Upper lobe of left lung (tissue), 6 donors: ENCODE measurements around the gene ADAMTS4. TPM values are rescaled to one million over a fixed set of nuclear protein-coding genes. Genes with fewer than 3 reads are reported as not detected.
A peak's percentile ranks its signal among the peaks of the same experiment; 100 is the strongest.

Source experiments
- ATAC-seq, 2 donors: fragments of 200-7000 bp; cut with Tn5 transposase; one replicate each; pipeline ENCODE4 v1.9.1; 2022; ENCODE audit warnings: mild to moderate bottlenecking in 2 of 2, moderate library complexity in 2 of 2; ENCODE audit not compliant: low FRiP score in 2 of 2
- DNase-seq, 2 donors: peaks; one replicate each; pipeline ENCODE4 v3.0.0-alpha.2; 2019 to 2020
- H3K27ac ChIP-seq, 4 donors: fragments of 200-600 bp; sonication (generic); one replicate each; pipeline ENCODE4 v1.5.1; 2016 to 2019
- H3K27me3 ChIP-seq, 4 donors: fragments of 200-600 bp; sonication (generic); one replicate each; pipeline ENCODE4 v1.5.1; 2017 to 2019
- H3K36me3 ChIP-seq, 4 donors: fragments of 200-600 bp; sonication (generic); one replicate each; pipeline ENCODE4 v1.5.1; 2016 to 2019
- H3K4me1 ChIP-seq, 4 donors: fragments of 200-600 bp; sonication (generic); one replicate each; pipeline ENCODE4 v1.5.1; 2018 to 2019
- H3K4me3 ChIP-seq, 4 donors: fragments of 200-600 bp; sonication (generic); one replicate each; pipeline ENCODE4 v1.5.1; 2017 to 2019; ENCODE audit warnings: mild to moderate bottlenecking in 2 of 4, moderate library complexity in 1 of 4
- H3K9me3 ChIP-seq, 4 donors: fragments of 200-600 bp; sonication (generic); one replicate each; pipeline ENCODE4 v1.5.1; 2018 to 2019
- EP300 ChIP-seq, 4 donors: sonication (generic); formaldehyde crosslinking; IDR thresholded peaks; one replicate each; pipeline ENCODE4 v1.5.1; 2017; ENCODE audit warnings: antibody characterized with exemption in 4 of 4, control low read depth in 2 of 4
- POLR2A ChIP-seq, 4 donors: fragments of 450-650 bp; IDR thresholded peaks; one replicate each; pipeline ENCODE4 v1.5.1; 2016 to 2017; ENCODE audit warnings: antibody characterized with exemption in 4 of 4, mild to moderate bottlenecking in 2 of 4
- POLR2AphosphoS5 ChIP-seq, 2 donors: sonication (generic); formaldehyde crosslinking; IDR thresholded peaks; one replicate each; pipeline ENCODE4 v1.5.1; 2017; ENCODE audit warnings: antibody characterized with exemption in 2 of 2
- WGBS, 2 donors: methylation state at CpG; one replicate each; pipeline ENCODE4 v1.1.5; 2017 to 2018; 5-methylcytosine and 5-hydroxymethylcytosine counted together
- total RNA-seq, 6 donors: library from RNA; depleted of rRNA in 4 of 6; stranded (reverse); fragments of >200 nt in 4 of 6; gene quantifications; one replicate each; pipeline versions ENCODE4 v1.1.0 to v1.2.1, GENCODE V29; 2016 to 2021
- TF ChIP-seq, protein P1 (sequence below), 6 experiments: fragments of 450-650 bp in 4 of 6; fragments of 200-600 bp in 2 of 6; sonication (generic) in 2 of 6; IDR thresholded peaks; one replicate each; pipeline ENCODE4 v1.5.1; 2016 to 2019; ENCODE audit warnings: antibody characterized with exemption in 6 of 6
- donor health status: DM: no; HTN: no; CAD: no; lungs with moderate emphysema.
- donor health status: DM: no; HTN: yes; CAD: no; lungs with severe emphysema.

The ADAMTS4 gene
- total RNA-seq, 6 donors from 2014 or later = 0.91 to 18.6 (median 3.0) TPM

DNA sequence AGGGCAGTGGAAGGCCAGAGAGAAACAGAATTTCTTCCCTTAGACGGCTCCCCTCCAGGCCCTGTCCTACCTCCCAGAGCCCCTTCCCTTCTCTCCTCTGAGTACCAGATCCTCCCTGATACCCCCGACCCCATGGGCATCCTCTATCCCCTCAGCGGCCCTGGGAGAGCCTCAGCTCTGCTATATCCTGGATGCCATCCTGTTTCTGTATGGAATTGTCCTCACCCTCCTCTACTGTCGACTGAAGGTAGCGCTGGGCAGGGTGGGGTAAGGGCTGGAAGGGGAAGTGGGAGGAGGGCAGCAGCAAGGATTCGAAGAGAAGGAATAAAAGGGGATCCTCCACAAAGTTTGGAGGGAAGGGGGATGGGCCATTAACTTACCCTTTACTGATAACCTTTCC lies 19.0 kb upstream of the ADAMTS4 start:
- Histone ChIP-seq H3K27ac (peak overlapping the region; percentile 88 to 95 (median 92)), H3K4me3 (peak overlapping the region in 3 of 4 donors; percentile 14 to 50 (median 25)), H3K36me3 (peaks cover 11 to 25% (median 19%) of the 10 kb centered on the region in 4 donors), H3K4me1 (peaks cover 5 to 13% (median 6%) of the 10 kb centered on the region in 4 donors), H3K27me3 (no peaks in the 10 kb centered on the region), H3K9me3 (no peaks in the 10 kb centered on the region)
- TF ChIP-seq POLR2A (IDR thresholded peaks at IDR 0.05) = peak in 1 of 4 donors; percentile 16
- TF ChIP-seq POLR2AphosphoS5 (IDR thresholded peaks at IDR 0.05) = no peak
- TF ChIP-seq, protein P1, sequence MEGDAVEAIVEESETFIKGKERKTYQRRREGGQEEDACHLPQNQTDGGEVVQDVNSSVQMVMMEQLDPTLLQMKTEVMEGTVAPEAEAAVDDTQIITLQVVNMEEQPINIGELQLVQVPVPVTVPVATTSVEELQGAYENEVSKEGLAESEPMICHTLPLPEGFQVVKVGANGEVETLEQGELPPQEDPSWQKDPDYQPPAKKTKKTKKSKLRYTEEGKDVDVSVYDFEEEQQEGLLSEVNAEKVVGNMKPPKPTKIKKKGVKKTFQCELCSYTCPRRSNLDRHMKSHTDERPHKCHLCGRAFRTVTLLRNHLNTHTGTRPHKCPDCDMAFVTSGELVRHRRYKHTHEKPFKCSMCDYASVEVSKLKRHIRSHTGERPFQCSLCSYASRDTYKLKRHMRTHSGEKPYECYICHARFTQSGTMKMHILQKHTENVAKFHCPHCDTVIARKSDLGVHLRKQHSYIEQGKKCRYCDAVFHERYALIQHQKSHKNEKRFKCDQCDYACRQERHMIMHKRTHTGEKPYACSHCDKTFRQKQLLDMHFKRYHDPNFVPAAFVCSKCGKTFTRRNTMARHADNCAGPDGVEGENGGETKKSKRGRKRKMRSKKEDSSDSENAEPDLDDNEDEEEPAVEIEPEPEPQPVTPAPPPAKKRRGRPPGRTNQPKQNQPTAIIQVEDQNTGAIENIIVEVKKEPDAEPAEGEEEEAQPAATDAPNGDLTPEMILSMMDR (IDR thresholded peaks at IDR 0.05) = no peak
- no peak for TF ChIP-seq EP300 (IDR thresholded peaks at IDR 0.05)
- no peak for DNase-seq
- ATAC-seq = no peak
- 53 to 62% methylated on average over 6 of the region's 6 CpGs for WGBS, 2 donors

DNA sequence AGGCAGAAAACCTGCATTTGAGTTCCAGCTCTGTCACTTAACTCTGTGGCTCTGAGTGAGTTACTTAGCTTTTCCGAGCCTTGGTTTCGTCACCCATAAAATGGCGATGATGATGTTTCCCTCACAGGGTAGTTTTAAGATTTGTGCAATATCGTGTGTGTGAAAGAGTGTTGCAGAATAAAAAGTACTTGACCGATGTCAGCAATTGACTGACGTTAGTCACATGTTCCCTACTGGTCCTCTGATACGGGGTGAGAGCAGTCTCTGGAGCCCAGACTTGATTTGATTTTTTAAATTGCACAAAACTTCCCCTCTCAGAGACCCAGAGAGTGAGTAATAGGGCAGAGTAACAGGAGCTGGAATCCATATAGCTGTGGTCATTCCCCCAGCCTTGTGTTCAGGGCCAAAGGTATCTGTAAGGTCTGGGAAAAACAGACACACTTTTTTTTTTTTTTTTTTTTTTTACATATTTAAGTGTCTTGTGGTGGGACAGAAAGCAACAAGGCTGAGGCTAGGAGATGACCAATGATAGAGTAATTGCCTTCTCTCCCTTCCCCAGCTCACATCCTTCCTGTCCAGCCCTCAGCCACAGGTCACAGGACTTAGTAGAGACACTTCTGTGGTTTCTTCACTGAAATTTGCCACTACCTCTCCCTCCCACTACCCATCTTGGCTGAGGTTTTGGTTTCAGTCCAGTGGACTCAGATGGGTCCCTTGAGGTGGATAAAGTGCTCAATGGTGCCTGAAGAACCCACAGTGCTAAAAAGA lies 18.3 kb upstream of the ADAMTS4 start:
- H3K4me3 ChIP-seq = peak overlapping the region in 3 of 4 donors; percentile 34 to 50 (median 41)
- H3K4me1 ChIP-seq = peaks cover 5 to 13% (median 6%) of the 10 kb centered on the region in 4 donors
- TF ChIP-seq POLR2AphosphoS5 (IDR thresholded peaks at IDR 0.05) (peak; percentile 67 to 93), EP300 (IDR thresholded peaks at IDR 0.05) (peak in 1 of 4 donors; percentile 88), POLR2A (IDR thresholded peaks at IDR 0.05) (peak in 3 of 4 donors; percentile 17 to 89 (median 31))
- TF ChIP-seq, protein P1 (IDR thresholded peaks at IDR 0.05) = no peak
- no peaks in the 10 kb centered on the region for H3K9me3 ChIP-seq
- H3K27me3 ChIP-seq = no peaks in the 10 kb centered on the region
- peaks cover 18 to 32% (median 26%) of the 10 kb centered on the region in 4 donors for H3K36me3 ChIP-seq
- WGBS, 2 donors = 18 to 37% methylated on average over 7 of the region's 7 CpGs
- peak; percentile 75 to 77 for ATAC-seq
- DNase-seq = peak in 1 of 2 donors; percentile 68
- peak overlapping the region; percentile 88 to 95 (median 92) for H3K27ac ChIP-seq

DNA sequence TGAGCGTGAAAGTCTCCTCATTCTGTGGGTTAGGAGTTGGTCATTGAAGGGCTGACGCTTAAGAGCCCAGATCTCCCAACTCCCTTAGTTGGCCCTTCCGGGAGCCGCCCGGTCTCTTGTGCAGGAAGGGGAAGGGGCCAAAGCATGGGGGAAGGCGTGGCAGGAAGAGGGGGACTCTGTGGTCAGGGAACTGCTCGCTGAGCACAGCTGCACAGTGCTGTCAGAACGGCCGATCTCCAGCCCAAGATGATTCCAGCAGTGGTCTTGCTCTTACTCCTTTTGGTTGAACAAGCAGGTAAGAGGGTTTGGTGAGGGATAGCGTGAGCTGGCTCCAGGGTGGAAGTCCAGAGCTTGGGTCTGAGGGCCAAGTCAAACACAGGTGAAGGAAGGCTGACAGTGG lies 16.2 kb upstream of the ADAMTS4 start, which contains the start of gene FCER1G:
Gene FCER1G, plus strand, starts transcription at position 220 of the 400 bp plus-strand sequence. Its CDS starts 27 bp downstream, at position 247.
- WGBS, 2 donors = 65 to 67% methylated on average over 10 of the region's 10 CpGs
- Histone ChIP-seq H3K27me3 (no peaks in the 10 kb centered on the region), H3K9me3 (no peaks in the 10 kb centered on the region), H3K27ac (peak within 1 kb of the TSS; percentile 88 to 95 (median 92)), H3K36me3 (peaks cover 36 to 53% (median 46%) of the 10 kb centered on the region in 4 donors), H3K4me1 (peaks cover 5 to 14% (median 7%) of the 10 kb centered on the region in 4 donors), H3K4me3 (peak within 1 kb of the TSS in 3 of 4 donors; percentile 34 to 50 (median 41))
- DNase-seq = peak in 1 of 2 donors; percentile 77
- ATAC-seq = peak; percentile 60 to 77
- TF ChIP-seq POLR2A (IDR thresholded peaks at IDR 0.05) = peak in 2 of 4 donors; percentile 61 to 92
- TF ChIP-seq POLR2AphosphoS5 (IDR thresholded peaks at IDR 0.05) = peak; percentile 61 to 70
- TF ChIP-seq EP300 (IDR thresholded peaks at IDR 0.05) = no peak
- TF ChIP-seq, protein P1 (IDR thresholded peaks at IDR 0.05) = no peak

DNA sequence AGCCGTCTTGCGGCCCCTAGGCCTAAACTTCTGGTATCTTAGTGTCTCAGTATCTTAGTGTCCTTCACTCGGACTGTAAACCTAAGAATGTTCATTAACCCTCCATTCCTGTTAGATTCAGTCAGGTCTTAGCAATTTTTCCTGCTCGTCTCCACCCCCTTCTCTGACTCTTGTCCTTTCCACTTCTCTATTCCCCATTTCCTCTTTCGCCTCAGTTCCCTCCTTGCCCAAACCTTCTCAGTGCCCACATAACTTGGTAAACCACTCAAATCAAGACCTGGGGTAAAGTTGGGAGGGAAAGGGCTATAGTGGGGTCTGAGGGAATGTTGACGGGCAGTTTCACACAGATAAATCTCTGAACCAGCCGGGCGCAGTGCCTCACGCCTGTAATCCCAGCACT lies 15.5 kb upstream of the ADAMTS4 start:
- TF ChIP-seq POLR2AphosphoS5 (IDR thresholded peaks at IDR 0.05) = peak in 1 of 2 donors; percentile 11
- TF ChIP-seq, protein P1 (IDR thresholded peaks at IDR 0.05) = no peak
- peak in 1 of 2 donors; percentile 52 for ATAC-seq
- Histone ChIP-seq H3K36me3 (peaks cover 38 to 60% (median 52%) of the 10 kb centered on the region in 4 donors), H3K27me3 (no peaks in the 10 kb centered on the region), H3K27ac (peak overlapping the region; percentile 88 to 95 (median 92)), H3K9me3 (no peaks in the 10 kb centered on the region), H3K4me3 (peak overlapping the region in 2 of 4 donors; percentile 41 to 50), H3K4me1 (peaks cover 5 to 21% (median 12%) of the 10 kb centered on the region in 4 donors)
- no peak for DNase-seq
- 79 to 83% methylated on average over 9 of the region's 9 CpGs for WGBS, 2 donors
